GM13977 (cell line): Measurements from ENCODE around the gene MAGI2.

Experiments used
- DNase-seq: peaks from one replicate; pipeline ENCODE4 v3.0.0; 2012; ENCODE audit warnings: low spot score
- in situ Hi-C: fragments of 300-500 bp; cut with MboI; formaldehyde crosslinking; loops from one replicate; pipeline ENCODE4 v1.12.0; 2022; ENCODE audit warnings: low sequenced_read_pairs, low pct_unique_long_range_greater_than_20kb, mixed read lengths, inconsistent platforms; ENCODE audit not compliant: unreplicated experiment
- TF ChIP-seq, protein P1 (sequence below): IDR thresholded peaks from 2 replicates; pipeline ENCODE4 v1.5.1; 2012; ENCODE audit warnings: mild to moderate bottlenecking, control low read depth; ENCODE audit not compliant: insufficient read depth; ENCODE audit errors: extremely low read depth, missing control alignments

MAGI2 gene

DNA sequence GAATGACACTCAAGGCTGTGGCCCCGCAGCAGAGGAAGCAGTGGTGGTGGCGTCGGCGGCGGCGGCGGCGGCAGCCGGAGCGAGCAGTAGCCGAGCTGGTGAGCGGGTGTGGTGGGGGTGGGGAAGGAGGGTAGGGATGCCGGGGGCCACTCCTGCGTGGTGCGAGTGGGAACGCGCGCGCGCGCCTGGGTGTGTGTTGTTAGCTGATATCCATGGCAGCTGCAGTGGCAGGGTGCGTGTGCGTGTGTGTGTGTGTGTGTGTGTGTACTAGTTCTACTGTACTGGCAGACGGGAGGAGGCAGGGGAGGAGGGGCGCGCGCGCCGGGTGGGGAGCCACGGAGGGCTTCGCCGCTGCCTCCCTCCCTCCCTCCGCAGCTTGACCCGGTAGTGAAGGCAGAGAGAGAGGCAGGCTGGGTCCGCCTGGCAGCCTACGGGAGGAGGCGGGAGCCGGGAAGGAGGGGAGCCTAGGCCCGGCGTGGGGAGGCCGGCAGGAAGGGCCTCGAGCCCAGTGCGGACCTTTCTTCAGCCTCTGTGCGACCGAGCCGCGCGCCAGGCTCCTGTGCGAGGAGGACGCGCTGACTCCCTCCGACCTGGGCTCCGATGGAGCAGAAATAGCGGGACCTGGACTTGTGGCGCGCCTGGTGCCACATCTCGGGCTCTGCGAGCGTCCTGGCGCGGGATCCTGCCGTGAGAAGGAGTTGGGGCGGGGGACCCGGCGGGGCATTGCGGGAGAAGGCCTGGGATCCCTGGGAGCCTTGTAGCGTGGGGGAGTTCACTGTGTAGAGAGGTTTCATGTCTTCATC, at the start of gene MAGI2:
Gene MAGI2 (minus strand): TSS at position 110 of the 803 bp plus-strand sequence. CDS start 347 bp downstream, outside the sequence.
- peak; percentile 13 for DNase-seq
- in situ Hi-C loops, result no loop called here
- TF ChIP-seq, protein P1, sequence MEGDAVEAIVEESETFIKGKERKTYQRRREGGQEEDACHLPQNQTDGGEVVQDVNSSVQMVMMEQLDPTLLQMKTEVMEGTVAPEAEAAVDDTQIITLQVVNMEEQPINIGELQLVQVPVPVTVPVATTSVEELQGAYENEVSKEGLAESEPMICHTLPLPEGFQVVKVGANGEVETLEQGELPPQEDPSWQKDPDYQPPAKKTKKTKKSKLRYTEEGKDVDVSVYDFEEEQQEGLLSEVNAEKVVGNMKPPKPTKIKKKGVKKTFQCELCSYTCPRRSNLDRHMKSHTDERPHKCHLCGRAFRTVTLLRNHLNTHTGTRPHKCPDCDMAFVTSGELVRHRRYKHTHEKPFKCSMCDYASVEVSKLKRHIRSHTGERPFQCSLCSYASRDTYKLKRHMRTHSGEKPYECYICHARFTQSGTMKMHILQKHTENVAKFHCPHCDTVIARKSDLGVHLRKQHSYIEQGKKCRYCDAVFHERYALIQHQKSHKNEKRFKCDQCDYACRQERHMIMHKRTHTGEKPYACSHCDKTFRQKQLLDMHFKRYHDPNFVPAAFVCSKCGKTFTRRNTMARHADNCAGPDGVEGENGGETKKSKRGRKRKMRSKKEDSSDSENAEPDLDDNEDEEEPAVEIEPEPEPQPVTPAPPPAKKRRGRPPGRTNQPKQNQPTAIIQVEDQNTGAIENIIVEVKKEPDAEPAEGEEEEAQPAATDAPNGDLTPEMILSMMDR, result no peak

DNA sequence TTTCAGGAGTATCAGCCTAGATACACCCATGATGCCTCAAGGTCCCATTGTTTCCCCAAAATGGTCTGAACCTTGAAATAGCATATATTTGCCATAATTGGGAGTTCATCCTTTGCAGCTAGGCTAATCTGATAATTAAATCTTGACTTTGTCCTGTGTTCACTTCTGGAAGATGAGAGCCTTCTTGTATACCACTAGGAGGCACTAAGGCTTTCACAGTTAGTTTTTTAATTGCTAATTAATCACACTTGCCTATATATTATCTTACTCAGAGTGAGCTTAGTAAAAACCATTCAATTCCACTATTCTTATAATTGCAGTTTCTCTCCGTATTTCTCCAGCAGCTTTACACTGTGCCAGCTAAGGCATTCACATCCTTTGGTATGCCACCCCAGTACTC, 48.7 kb upstream of the MAGI2 start:
- DNase-seq, result no peak
- in situ Hi-C loops, result no loop called here
- TF ChIP-seq, protein P1, result no peak

- in situ Hi-C loops, result no loop called here
- DNase-seq, result no peak
- TF ChIP-seq, protein P1, result no peak
Measured at GRCh38 chr7:79500759-79501158, 47.3 kb upstream of the MAGI2 start.

GRCh38 chr7:79497728-79498127, 44.3 kb upstream of the MAGI2 start:
- TF ChIP-seq, protein P1, result no peak
- in situ Hi-C loops, result no loop called here

DNA sequence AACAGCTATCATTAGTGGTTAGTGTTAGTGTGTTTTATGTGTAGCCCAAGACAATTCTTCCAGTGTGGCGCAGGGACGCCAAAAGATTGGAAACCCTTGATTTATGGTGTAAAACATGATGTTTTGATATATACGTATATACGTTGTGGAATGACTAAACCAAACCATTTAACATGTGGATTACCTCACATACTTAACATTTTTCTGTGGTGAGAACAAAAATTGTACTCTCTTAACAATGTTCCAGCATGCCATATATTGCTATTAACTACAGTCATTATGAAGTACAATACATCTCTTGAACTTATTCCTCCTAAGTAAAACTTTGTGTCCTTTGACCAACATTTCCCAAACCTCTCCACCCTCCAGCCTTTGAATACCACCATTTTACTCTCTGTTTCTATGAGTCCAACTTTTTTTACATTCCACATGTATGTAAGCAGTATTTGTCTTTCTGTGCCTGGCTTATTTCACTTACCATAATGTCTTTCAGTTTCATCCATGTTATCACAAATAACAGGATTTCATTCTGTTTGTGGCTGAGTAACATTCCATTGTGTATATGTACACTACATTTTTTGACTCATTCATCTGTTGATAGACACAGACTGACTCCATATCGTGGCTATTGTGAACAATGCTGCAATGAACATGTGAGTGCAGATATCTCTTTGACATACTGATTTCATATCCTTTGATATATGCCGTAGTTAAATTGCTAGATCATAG, 42.2 kb upstream of the MAGI2 start:
- no peak for DNase-seq
- in situ Hi-C loops, result no loop called here
- TF ChIP-seq, protein P1, result no peak

More at GRCh38 chr7:79497728-79498127, 44.3 kb upstream of the MAGI2 start:
- DNase-seq, result no peak

- TF ChIP-seq, protein P1, result no peak
- in situ Hi-C loops, result no loop called here
- no peak for DNase-seq
Measured at GRCh38 chr7:79494046-79494445, 40.6 kb upstream of the MAGI2 start.
